Measurements from ENCODE around the gene CRELD2.

CRELD2 gene, protein sequence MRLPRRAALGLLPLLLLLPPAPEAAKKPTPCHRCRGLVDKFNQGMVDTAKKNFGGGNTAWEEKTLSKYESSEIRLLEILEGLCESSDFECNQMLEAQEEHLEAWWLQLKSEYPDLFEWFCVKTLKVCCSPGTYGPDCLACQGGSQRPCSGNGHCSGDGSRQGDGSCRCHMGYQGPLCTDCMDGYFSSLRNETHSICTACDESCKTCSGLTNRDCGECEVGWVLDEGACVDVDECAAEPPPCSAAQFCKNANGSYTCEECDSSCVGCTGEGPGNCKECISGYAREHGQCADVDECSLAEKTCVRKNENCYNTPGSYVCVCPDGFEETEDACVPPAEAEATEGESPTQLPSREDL

DNA sequence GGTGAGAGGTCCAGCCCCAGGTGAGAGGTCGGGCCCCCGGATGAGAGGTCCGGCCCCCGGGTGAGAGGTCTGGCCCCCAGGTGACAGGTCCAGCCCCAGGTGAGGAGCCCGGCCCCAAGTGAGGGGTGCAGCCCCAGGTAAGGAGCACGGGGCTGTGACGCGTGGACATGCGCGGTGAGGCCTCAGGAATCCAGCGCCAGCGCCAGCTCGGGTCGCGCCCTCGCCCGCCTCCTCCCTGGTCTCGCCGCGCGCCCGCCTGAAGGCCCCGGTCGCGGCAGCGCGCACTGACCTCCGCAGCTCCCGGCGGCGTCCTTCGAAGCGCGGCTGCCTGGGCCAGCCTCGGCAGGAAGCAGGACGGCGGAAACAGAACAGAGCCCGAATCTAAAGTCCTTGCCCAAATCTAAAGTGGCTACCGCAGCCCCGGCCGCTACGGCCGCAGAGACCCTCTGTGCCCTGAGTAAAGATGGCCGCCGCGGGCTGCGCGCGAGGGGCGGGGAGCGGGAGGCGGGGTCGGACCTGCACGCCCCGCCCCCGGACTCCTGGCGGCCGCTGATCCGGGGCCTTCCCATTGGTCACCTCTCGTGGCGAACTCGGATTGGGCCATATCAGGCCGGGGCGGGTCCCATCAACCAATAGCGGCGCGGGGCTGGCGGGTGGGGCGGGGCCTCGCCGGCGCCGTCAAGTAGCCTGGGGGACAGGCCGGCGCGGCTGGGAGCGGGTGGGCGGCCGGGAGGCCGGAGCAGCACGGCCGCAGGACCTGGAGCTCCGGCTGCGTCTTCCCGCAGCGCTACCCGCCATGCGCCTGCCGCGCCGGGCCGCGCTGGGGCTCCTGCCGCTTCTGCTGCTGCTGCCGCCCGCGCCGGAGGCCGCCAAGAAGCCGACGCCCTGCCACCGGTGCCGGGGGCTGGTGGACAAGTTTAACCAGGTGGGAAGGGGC is at the start of gene CRELD2, which contains the start of gene ALG12:
TSS of gene CRELD2 (plus strand) at position 661 of the 937 bp plus-strand sequence. CDS start at position 797, 136 bp downstream.
TSS of gene ALG12 (minus strand) at position 465 of the 937 bp plus-strand sequence. CDS start 4,673 bp downstream, outside the sequence.
- peak; percentile 93 to 96 for DNase-seq

DNA sequence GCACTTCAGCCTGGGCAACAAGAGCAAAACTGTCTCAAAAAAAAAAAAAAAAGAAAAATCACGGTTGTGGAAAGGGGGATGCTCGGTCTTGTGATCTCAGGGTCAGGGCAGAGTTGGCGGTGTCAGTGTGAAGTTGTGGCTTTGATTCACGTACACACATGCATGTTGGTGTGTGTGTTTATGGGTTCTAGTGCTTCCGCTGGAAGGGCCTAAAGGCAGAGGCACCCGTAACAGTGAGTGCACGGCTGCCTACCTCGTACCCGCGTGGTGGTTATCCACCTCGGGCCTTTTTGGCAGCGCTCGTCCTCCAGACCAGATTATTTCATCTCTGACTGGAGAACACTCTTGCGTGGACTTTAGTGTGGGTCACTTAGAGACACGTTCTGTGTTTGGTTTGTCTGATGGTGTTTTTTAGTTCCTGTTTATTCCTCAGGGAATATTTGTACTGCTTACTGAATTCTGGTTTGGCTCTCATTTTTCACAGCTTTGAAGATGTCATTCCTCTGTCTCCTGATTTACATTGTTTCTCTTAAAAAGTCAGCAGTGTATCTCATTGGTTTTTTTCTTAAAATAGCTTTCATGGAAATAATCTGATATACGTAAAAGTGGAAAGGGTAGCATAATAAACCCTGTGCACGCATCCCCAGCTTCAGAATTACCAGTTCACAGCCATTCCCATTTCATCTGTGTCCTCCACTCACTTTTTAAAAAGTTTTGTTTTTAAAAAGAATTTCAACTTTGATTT is 49.2 kb upstream of the CRELD2 start:
- DNase-seq, result no peak

DNA sequence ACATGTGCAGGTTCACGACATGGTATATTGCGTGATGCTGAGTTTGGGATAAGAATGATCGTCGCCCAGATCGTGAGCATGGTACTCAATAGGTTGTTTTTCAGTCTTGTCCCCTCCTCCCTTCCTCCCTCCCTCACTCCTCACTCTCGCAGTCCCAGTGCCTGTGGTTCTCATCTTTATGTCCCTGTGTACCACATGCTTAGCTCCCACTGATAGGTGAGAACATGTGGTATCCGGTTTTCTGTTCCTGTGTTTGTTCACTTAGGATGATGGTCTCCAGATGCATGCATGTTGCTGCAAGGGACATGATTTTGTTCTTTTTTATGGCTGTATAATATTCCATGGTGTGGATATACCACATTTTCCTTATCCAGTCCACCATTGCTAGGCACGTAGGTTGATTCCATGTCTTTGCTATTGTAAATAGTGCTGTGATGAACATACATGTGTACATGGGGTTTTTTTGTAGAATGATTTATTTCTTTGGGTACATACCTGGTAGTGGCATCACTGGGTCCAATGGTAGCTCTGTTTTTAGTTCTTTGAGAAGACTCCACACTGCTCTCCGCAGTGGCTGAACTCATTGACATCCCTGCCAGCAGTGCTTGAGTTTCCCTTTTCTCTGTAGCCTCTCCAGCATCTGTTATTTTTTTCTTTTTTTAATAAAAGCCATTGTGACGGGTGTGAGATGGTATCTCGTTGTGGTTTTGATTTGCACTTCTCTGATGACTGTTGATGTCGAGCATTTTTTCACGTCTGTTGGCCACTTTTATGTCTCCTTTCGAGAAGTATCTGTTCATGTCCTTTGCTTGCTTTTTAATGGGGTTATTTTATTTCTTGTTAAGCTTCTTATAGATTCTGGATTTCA is 48.4 kb upstream of the CRELD2 start:
- DNase-seq, result no peak

DNA sequence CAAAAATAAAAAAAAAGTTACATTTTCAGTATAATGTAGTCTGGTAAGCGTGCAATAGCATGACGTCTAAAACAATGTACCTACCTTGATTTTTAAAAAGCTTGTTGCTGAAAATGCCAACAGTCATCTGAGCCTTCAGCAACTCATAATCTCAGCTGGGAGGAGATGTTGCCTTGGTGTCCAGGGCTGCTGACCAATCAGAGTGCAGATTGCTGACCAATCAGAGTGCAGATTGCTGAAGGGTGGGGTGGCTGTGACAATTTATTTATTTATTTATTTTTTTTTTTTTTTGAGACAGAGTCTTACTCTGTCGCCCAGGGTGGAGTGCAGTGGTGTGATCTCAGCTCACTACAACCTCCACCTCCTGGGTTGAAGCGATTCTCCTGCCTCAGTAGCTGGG is 47.0 kb upstream of the CRELD2 start:
- DNase-seq, result no peak

DNA sequence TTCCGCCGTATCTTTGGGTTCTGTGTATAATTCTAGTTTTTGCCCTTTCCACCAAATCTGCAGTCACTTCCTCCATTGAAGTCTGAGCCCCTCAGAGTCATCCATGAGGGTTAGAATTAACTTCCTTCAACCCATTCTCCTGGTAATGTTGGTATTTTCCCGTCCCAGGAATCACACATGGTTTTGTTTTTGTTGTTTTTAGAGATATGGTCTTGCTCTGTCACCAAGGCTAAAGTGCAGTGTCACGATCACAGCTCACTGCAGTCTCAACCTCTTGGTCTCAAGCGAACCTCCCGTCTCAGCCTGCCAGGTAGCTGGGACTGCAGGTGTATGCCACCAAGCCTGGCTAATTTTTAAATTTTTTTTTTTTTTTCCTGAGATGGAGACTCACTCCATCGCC is 46.1 kb upstream of the CRELD2 start:
- no peak for DNase-seq

DNA sequence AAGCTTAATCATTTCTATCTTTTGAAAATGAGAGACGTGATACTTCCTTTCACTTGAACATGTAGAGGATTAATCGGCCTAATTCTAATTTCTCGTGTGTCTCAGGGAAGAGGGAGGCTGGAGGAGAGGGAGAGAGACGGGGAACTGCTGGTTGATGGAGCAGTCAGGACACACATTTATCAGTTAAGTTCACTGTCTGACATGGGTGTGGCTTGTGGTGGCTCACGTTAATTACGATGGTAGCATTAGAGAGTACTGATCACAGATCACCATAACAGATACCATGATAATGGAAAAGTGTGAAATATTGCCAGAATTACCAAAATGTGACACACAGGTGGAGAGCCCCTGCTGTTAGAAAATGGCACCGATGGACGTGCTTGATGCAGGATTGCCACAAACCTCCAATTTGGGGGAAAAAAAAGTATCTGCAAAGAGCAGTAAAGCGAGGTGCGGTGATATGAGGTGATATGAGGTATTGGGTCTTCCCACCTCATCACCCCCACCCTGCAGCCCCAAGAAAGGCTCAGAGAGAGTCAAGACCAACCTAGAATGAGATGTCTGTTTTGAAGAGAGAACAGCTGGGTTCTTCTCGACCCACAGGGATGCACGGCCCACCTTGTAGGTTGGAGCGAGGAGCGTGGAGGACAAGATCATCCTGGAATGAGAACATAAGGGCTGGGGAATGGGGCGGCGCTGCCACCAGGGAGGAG is 45.0 kb upstream of the CRELD2 start:
- DNase-seq, result no peak

DNA sequence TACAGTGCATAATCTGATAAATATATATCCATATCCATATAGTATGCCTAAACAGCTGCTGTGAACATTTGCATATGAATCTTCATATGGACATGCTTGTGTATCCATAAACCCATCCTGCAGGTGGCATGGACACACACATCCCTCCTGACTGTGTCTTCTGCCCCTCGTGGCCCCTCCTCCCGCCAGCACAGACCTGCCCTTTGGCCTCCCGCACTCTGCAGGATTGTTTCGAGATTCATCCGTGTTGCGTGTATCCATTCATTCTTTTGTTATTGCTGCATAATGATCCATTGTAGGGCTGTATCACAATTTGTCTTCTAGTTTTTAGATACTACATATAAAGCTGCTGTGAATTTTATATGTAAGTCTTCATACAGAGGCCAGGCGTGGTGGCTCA is 40.8 kb upstream of the CRELD2 start:
- no peak for DNase-seq

DNA sequence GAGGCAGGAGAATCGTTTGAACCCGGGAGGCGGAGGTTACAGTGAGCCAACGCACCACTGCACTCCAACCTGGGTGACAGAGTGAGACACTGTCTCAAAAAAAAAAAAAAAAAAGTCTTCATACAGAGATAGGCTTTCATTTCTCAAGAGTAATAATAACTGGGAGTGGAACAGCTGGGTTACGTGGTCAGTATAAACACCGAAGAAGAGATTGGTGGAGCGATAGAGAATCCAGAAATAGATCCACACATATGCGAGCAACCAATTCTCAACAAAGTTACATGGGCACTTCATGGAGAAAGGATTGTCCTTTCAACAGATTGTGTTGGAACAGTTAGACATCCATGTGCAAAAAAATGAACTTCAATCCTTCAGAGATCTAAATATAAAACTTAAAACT is 40.2 kb upstream of the CRELD2 start:
- DNase-seq, result no peak

DNA sequence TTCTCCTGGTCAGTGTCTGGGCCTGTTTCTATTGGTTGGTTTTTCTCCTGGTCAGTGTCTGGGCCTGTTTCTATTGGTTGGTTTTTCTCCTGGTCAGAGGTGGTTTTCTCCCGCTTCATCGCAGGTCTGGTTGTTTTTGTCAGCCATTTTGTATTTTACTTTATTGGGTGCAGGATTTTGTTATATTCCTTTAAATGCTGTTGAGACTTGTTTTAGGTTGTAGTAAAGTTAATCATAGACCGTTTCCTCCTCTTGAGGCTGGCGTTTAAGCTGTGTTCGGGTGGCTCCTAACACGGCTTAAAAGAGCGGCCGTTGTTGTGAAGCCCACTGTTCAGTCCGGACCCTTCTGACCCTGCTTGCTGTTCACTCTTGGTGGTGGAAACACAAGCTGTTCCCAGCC is 38.6 kb upstream of the CRELD2 start:
- DNase-seq, result no peak

DNA sequence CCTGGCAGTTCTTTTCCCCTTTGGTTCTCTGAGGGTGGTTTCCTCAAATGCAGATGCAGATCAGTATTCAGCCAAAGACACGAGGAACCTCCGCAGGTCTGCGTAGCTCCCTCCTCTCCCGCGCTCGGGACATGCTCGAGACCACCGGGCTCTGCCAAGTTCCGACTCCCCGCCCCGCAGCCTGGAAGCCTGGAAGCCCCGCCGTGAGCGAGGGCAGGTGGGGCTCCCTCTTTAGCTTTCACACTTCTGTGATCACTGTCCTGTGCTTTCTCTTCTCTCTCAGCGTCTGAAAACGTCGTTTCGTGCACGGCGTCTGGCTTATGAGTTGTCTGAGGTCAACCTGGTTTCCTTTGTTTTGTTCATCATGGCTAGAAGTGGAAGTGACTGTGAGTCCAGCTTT is 38.2 kb upstream of the CRELD2 start:
- no peak for DNase-seq

DNA sequence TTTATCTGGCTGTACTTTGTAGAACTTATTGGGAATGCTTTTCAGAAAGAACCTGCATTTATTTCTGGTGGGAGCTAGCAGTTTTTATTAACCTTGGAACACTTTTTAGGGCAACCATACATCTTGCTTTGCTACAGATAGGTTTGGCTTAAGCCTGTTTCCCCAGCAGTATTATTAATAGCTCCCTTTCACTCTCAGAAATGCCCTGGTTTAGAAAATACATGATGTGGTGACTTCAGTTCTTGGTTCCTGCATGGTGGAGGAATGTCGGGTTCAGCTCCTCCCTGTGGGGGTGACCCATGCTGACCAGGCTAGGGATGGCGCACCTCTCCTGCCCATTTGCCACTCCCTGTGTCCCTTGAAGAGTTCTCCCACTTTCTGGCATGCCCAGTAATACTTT is 36.6 kb upstream of the CRELD2 start:
- DNase-seq, result no peak

DNA sequence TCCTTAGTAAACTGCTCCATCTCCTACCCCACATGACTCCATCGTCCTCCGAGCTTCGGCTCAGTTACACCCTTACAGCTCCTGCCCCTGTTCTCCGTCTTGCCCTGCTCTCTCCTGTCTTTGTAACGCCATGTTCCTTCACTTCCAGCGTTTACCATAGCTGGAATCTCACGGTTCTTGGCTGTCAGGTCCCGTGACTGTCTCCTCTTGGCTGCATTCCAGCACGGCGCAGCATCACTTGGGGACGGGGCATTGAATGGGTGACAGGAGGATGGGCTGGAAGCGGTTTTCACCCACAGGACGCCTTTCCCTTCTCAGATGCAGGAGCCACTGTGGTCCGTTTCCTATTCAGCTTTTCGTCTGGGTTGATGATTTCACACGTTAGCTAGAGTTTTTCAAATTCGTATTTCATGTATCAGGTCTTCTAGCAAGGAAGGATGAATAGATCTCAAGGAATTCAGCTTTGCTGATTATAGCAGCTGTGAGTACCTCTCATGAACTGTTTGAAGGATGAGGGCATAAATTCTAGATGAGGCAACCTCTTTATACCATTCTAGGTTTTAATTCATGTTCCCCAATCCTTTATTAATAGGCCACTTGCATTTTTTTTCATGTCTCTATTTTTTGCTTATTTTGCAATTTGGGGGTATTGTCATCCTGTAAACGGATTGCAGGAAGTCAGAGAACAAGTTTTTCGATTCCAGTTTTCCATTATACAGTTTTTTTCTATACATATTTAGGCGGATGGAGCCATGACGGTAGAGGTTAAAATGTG is 35.7 kb upstream of the CRELD2 start:
- DNase-seq, result no peak

DNA sequence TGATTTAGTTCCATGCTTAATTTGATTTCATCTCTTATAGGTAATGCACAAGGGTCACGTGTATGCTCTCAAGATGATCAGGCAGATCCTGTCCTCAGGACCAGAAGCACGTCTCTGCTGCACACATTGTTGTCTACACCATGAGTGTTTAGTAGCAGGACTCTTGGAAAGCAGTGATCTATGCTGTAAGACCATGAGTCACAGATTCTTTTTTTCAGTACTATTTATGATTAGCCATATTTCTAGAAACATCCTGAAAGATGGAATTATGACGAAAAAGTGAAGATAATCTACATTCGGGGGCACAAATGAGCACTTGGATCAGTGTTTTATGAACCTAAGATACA is 35.2 kb upstream of the CRELD2 start:
- DNase-seq, result no peak

DNA sequence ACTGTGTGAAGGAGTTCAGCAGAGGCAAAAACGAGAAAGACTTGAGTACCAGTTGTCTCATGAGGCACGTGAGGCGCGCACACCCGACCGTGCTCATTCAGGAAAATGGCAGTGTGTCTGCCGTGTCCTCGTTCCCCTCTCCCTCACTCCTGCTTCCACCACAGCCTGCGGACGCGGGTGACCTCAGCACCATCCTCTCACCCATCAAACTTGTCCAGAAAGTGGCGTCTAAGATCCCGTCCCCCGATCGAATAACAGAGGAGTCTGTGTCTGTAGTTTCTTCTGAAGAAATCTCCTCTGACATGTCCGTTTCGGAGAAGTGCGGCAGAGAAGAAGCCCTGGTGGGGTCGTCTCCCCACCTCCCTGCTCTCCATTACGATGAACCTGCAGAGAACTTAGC is 34.4 kb upstream of the CRELD2 start:
- DNase-seq, result no peak

DNA sequence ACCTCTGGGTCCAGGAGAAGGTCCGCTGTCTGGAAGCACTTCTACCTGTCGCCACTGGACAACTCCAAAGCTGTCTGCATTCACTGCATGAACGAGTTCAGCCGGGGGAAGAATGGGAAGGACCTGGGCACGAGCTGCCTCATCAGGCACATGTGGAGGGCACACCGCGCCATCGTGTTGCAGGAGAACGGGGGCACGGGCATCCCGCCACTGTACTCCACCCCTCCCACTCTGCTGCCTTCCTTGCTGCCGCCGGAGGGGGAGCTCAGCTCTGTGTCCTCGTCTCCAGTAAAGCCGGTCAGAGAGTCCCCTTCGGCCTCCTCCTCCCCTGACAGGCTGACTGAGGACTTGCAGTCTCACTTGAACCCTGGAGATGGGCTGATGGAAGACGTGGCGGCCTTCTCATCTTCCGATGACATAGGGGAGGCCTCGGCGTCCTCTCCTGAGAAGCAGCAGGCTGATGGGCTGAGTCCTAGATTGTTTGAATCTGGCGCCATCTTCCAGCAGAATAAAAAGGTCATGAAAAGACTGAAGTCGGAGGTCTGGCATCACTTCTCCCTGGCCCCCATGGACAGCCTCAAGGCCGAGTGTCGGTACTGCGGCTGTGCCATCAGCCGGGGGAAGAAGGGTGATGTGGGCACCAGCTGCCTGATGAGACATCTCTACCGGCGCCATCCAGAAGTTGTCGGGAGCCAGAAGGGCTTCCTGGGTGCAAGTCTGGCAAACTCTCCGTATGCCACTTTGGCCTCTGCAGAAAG is 33.8 kb upstream of the CRELD2 start:
- DNase-seq, result no peak

DNA sequence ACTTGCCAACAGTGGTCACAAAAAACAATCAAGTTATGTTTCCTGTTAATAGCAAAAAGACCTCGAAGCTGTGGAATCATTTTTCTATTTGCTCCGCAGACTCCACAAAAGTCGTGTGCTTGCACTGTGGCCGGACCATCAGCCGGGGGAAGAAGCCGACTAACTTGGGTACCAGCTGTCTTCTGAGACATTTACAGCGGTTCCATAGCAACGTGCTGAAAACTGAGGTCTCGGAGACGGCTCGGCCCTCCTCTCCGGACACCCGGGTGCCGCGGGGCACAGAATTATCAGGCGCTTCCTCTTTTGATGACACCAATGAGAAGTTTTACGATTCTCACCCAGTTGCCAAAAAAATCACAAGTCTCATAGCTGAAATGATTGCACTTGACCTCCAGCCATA is 33.2 kb upstream of the CRELD2 start:
- no peak for DNase-seq

DNA sequence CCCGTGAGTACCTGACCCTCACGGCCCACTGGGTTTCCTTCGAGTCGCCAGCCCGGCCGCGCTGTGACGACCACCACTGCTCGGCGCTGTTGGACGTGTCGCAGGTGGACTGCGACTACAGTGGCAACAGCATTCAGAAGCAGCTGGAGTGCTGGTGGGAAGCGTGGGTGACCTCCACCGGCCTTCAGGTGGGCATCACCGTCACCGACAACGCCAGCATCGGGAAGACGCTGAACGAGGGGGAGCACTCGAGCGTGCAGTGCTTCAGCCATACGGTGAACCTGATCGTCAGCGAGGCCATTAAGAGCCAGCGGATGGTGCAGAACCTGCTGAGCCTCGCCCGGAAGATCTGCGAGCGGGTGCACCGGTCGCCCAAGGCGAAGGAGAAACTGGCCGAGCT is 32.6 kb upstream of the CRELD2 start:
- DNase-seq, result no peak

DNA sequence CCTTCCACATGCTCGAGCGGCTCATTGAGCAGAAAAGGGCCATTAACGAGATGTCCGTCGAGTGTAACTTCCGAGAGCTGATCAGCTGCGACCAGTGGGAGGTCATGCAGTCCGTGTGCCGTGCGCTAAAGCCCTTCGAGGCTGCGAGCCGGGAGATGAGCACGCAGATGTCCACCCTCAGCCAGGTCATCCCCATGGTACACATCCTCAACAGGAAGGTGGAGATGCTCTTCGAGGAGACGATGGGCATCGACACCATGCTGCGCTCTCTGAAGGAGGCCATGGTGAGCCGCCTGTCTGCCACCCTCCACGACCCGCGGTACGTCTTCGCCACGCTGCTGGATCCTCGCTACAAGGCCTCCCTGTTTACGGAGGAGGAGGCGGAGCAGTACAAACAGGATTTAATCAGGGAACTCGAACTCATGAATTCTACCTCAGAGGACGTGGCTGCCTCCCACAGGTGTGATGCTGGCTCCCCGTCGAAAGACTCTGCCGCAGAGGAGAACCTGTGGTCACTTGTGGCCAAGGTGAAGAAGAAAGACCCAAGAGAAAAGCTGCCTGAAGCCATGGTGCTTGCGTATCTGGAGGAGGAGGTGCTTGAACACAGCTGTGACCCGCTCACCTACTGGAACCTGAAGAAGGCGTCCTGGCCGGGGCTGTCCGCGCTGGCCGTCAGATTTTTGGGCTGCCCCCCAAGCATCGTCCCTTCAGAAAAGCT is 31.9 kb upstream of the CRELD2 start:
- no peak for DNase-seq

DNA sequence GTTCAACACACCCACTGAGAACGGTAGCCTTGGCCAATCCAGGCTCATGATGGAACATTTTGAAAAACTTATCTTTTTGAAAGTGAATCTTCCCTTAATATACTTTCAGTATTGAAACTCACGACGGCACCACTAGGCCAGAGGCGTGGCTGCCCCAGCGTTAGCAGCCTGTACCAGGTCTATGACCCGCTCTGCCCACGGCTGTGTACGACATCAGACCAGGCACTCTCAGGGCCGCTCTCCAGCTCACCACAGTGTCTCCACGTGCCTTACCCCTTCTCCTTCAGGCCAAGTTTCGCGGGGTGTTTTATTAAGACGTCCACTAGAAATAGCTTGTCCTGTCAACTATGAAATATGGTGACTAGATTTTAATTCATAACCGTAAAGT is 31.4 kb upstream of the CRELD2 start:
- DNase-seq, result no peak

Data from NCI-H1930 (cell line).